Measurements from ENCODE around the gene CARM1. TPM values are rescaled to one million over a fixed set of nuclear protein-coding genes. Genes with fewer than 3 reads are reported as not detected.
A peak's percentile ranks its signal among the peaks of the same experiment; 100 is the strongest.

The CARM1 gene
- total and polyA plus RNA-seq, 2 of the 13 experiments (the other 11 are each of a cell fraction or from before 2014, with no cell fraction given), result 27.6 to 55.8 TPM

DNA sequence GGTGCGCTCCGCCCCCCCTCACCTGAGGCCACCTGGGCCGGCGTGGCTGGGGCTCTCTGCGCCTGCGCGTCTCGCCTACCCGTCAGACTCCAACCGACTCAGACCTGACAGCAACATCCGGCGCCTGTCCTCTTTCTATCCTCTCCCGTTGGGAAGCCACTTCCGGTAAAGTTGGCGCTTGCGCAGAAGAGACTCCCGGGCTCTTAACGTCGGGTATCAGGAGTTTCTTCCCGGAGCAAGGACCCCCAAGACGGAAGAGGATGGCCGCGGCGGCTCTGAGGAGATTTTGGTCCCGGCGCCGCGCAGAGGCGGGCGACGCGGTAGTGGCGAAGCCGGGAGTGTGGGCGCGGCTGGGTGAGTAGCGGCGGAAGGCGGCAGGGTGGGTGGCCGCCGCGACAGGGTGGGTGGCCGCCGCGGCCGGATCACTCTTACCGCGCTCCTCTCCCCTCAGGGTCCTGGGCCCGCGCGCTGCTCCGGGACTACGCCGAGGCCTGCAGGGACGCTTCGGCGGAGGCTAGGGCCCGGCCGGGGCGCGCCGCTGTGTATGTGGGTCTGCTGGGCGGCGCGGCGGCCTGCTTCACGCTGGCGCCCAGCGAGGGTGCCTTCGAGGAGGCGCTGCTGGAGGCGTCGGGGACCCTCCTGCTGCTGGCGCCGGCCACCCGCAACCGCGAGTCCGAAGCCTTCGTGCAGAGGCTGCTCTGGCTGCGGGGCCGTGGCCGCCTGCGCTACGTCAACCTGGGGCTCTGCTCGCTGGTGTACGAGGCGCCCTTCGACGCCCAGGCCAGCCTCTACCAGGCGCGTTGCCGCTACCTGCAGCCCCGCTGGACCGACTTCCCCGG, 57.4 kb downstream of the CARM1 start, which contains the start of the genes TIMM29 and YIPF2 (continued):
- TF ChIP-seq, protein P1, sequence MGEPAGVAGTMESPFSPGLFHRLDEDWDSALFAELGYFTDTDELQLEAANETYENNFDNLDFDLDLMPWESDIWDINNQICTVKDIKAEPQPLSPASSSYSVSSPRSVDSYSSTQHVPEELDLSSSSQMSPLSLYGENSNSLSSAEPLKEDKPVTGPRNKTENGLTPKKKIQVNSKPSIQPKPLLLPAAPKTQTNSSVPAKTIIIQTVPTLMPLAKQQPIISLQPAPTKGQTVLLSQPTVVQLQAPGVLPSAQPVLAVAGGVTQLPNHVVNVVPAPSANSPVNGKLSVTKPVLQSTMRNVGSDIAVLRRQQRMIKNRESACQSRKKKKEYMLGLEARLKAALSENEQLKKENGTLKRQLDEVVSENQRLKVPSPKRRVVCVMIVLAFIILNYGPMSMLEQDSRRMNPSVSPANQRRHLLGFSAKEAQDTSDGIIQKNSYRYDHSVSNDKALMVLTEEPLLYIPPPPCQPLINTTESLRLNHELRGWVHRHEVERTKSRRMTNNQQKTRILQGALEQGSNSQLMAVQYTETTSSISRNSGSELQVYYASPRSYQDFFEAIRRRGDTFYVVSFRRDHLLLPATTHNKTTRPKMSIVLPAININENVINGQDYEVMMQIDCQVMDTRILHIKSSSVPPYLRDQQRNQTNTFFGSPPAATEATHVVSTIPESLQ (CRISPR knock-in tag; conservative IDR thresholded peaks at IDR 0.05), result no peak
- no peak for TF ChIP-seq ZNF567 (CRISPR knock-in tag; IDR thresholded peaks at IDR 0.05; ENCODE audit: borderline replicate concordance)
- TF ChIP-seq ZNF10 (CRISPR knock-in tag; IDR thresholded peaks at IDR 0.05; ENCODE audit: borderline replicate concordance, low read depth), result no peak
- 0 out of 2 replicates have a peak, but pooled peaks have one; percentile 40 for TF ChIP-seq SMAD9 (CRISPR knock-in tag; IDR thresholded peaks at IDR 0.05)
- no peak; the same call in 1 of the 2 replicates for TF ChIP-seq ZNF281 (CRISPR knock-in tag; IDR thresholded peaks at IDR 0.05; ENCODE audit: borderline replicate concordance)
- TF ChIP-seq CREM (IDR thresholded peaks at IDR 0.05), result peak; percentile 86
- no peak for TF ChIP-seq CREM (CRISPR knock-in tag; IDR thresholded peaks at IDR 0.05)
- TF ChIP-seq HMG20B (CRISPR knock-in tag; conservative IDR thresholded peaks at IDR 0.05), result no peak; the same call in 1 of the 2 replicates
- peak; percentile 71; the same call in 1 of the 2 replicates for TF ChIP-seq BORCS8-MEF2B (CRISPR knock-in tag; IDR thresholded peaks at IDR 0.05)
- no peak for TF ChIP-seq NFIB (CRISPR knock-in tag; IDR thresholded peaks at IDR 0.05; ENCODE audit: borderline replicate concordance)
- 0 out of 2 replicates have a peak, but pooled peaks have one; percentile 81 for TF ChIP-seq NR1H2 (CRISPR knock-in tag; IDR thresholded peaks at IDR 0.05; ENCODE audit: borderline replicate concordance, low read depth)
- no peak for TF ChIP-seq CENPBD1 (CRISPR knock-in tag; IDR thresholded peaks at IDR 0.05; ENCODE audit: borderline replicate concordance, low read depth)
- TF ChIP-seq, protein P2, sequence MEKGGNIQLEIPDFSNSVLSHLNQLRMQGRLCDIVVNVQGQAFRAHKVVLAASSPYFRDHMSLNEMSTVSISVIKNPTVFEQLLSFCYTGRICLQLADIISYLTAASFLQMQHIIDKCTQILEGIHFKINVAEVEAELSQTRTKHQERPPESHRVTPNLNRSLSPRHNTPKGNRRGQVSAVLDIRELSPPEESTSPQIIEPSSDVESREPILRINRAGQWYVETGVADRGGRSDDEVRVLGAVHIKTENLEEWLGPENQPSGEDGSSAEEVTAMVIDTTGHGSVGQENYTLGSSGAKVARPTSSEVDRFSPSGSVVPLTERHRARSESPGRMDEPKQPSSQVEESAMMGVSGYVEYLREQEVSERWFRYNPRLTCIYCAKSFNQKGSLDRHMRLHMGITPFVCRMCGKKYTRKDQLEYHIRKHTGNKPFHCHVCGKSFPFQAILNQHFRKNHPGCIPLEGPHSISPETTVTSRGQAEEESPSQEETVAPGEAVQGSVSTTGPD (CRISPR knock-in tag; IDR thresholded peaks at IDR 0.05), result no peak
- TF ChIP-seq ARID3A (IDR thresholded peaks at IDR 0.05; ENCODE audit: low read depth, low read length), result no peak
- peak; percentile 42; the same call in 1 of the 2 replicates for TF ChIP-seq MAZ (IDR thresholded peaks at IDR 0.05; ENCODE audit: borderline replicate concordance, low read depth, low read length)
- TF ChIP-seq MAZ (CRISPR knock-in tag; IDR thresholded peaks at IDR 0.05; ENCODE audit: low read depth), result no peak
- TF ChIP-seq ZNF720 (CRISPR knock-in tag; IDR thresholded peaks at IDR 0.05), result no peak
- TF ChIP-seq TCF7L2 (IDR thresholded peaks at IDR 0.05; ENCODE audit: low read depth, low read length), result no peak
